Aorta (tissue), 5 donors: ENCODE results near the gene CLECL1. TPM values are rescaled to one million over a fixed set of nuclear protein-coding genes. Genes with fewer than 3 reads are reported as not detected.

Experiments used
- ATAC-seq: fragments of 200-7000 bp; cut with Tn5 transposase; one replicate; pipeline ENCODE4 v1.9.1; 2022; ENCODE audit warnings: moderate library complexity; ENCODE audit not compliant: low FRiP score
- DNase-seq, 2 donors: peaks; one replicate each; pipeline ENCODE4 v3.0.0-alpha.2; 2020
- H3K27ac ChIP-seq, 2 donors: one replicate each; pipeline ENCODE4 v1.5.1; 2013; ENCODE audit warnings: low read length in 2 of 2, mild to moderate bottlenecking in 2 of 2, moderate library complexity in 2 of 2, control low read depth in 1 of 2, inconsistent platforms in 1 of 2, low read depth in 1 of 2
- H3K27me3 ChIP-seq, 2 donors: one replicate each; pipeline ENCODE4 v1.6.1; 2013; ENCODE audit warnings: control low read depth in 1 of 2, low read length in 1 of 2, mild to moderate bottlenecking in 1 of 2, moderate library complexity in 1 of 2; ENCODE audit not compliant: insufficient read depth in 2 of 2, control insufficient read depth in 1 of 2
- H3K36me3 ChIP-seq, 2 donors: one replicate each; pipeline ENCODE4 v1.6.1; 2013; ENCODE audit warnings: control low read depth in 1 of 2, low read length in 1 of 2, mild to moderate bottlenecking in 1 of 2; ENCODE audit not compliant: insufficient read depth in 2 of 2, control insufficient read depth in 1 of 2
- H3K4me1 ChIP-seq, 2 donors: one replicate each; pipeline ENCODE4 v1.6.1; 2013; ENCODE audit warnings: low read length in 2 of 2, control low read depth in 1 of 2, mild to moderate bottlenecking in 1 of 2, moderate library complexity in 1 of 2; ENCODE audit not compliant: insufficient read depth in 2 of 2, control insufficient read depth in 1 of 2
- H3K4me3 ChIP-seq, 2 donors: one replicate each; pipeline ENCODE4 v1.5.1; 2013; ENCODE audit warnings: low read length in 2 of 2, control low read depth in 1 of 2, mild to moderate bottlenecking in 1 of 2
- H3K9me3 ChIP-seq: one replicate; pipeline ENCODE4 v1.6.1; 2013; ENCODE audit warnings: mild to moderate bottlenecking, low read length; ENCODE audit not compliant: control insufficient read depth
- WGBS, 2 donors: extraction: QIAGEN DNeasy Blood & Tissue Kit; methylation state at CpG; one replicate each; pipeline ENCODE4 v1.1.7; 2013; 5-methylcytosine and 5-hydroxymethylcytosine counted together
- intact Hi-C, 2 donors: fragments of 100-400 bp; cut with DNase I; formaldehyde crosslinking; loops; one replicate each; pipeline versions ENCODE4 v1.14.2 to v1.15.0; 2022
- polyA plus RNA-seq, 2 donors: library from polyadenylated mRNA; stranded (reverse); fragments of 200-250 nt; gene quantifications; one replicate each; pipeline ENCODE4 v1.2.3, GENCODE V29; 2013
- total RNA-seq, 2 donors: library from RNA; stranded (reverse); fragmentation: NEBNext Ultra II Directional; extraction: Animal tissue kit (Norgen Biotek cat#: 25700); gene quantifications; one replicate each; pipeline ENCODE4 v1.2.1, GENCODE V29; 2021
- donor health status: healthy with polysubstance abuse.
- donor health status: Bipolar disorder and iron deficiency.
- donor health status: DM: no; HTN: no; CAD: no.
- donor health status: DM: no; HTN: no; CAD: no.
- donor health status: DM: yes; HTN: yes; CAD: no.

CLECL1 gene
- total and polyA plus RNA-seq, 4 donors, result 2.1 TPM; not detected in 3

- DNase-seq, result no peak
- Histone ChIP-seq H3K36me3 (no peaks in the 10 kb centered on the region), H3K4me3 (no peak overlapping the region), H3K27ac (no peak overlapping the region), H3K9me3 (no peaks in the 10 kb centered on the region), H3K4me1 (no peaks in the 10 kb centered on the region), H3K27me3 (peaks cover 0 to 3% of the 10 kb centered on the region in 2 donors)
- WGBS, 2 donors, result 73 to 74% methylated on average over 3 of the region's 3 CpGs
- ATAC-seq, result no peak
- intact Hi-C loops, result loop anchor here in 1 of 2 donors (10.0 kb wide), 1 partner anchor 390 kb away; no protein-coding TSS in a partner anchor
Measured at GRCh38 chr12:9754099-9754927, 21.4 kb upstream of the CLECL1 start.

DNA sequence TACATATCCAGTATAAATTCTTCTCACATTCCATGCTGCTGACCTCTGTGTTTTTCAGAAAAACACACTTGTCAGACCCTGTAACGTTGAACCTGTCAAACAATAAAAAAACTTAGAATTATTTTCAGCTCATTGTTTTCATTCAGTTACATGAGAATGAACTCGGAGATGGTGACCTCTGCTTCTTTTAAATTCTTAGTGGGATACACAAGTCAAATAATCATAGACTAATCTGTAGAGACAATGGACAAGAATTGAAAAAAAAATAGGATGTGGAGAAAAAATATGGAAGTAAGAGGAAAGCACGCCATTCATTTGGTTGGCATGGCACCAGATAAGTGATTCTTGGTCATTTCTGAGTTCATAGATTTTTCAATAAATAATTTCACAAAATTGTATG is 20.6 kb upstream of the CLECL1 start:
- no peak overlapping the region for H3K4me3 ChIP-seq
- no peak for DNase-seq
- intact Hi-C loops, result loop anchor here in 1 of 2 donors (10.0 kb wide), 1 partner anchor 391 kb away; no protein-coding TSS in a partner anchor
- 6 to 14% methylated on average over 3 of the region's 3 CpGs for WGBS, 2 donors
- no peak for ATAC-seq
- no peaks in the 10 kb centered on the region for H3K36me3 ChIP-seq
- no peaks in the 10 kb centered on the region for H3K9me3 ChIP-seq
- H3K4me1 ChIP-seq, result no peaks in the 10 kb centered on the region
- H3K27me3 ChIP-seq, result peaks cover 0 to 3% of the 10 kb centered on the region in 2 donors
- H3K27ac ChIP-seq, result no peak overlapping the region

- no peaks in the 10 kb centered on the region for H3K4me1 ChIP-seq
- no peak overlapping the region for H3K27ac ChIP-seq
- H3K9me3 ChIP-seq, result no peaks in the 10 kb centered on the region
- no peak for DNase-seq
- intact Hi-C loops, result loop anchor here in 1 of 2 donors (10.0 kb wide), 1 partner anchor 392 kb away; no protein-coding TSS in a partner anchor
- WGBS, 2 donors, result 9 to 32% methylated on average over 2 of the region's 2 CpGs
- no peak overlapping the region for H3K4me3 ChIP-seq
- peaks cover 0 to 3% of the 10 kb centered on the region in 2 donors for H3K27me3 ChIP-seq
- no peak for ATAC-seq
- no peaks in the 10 kb centered on the region for H3K36me3 ChIP-seq
Measured at GRCh38 chr12:9753073-9753472, 20.2 kb upstream of the CLECL1 start.

DNA sequence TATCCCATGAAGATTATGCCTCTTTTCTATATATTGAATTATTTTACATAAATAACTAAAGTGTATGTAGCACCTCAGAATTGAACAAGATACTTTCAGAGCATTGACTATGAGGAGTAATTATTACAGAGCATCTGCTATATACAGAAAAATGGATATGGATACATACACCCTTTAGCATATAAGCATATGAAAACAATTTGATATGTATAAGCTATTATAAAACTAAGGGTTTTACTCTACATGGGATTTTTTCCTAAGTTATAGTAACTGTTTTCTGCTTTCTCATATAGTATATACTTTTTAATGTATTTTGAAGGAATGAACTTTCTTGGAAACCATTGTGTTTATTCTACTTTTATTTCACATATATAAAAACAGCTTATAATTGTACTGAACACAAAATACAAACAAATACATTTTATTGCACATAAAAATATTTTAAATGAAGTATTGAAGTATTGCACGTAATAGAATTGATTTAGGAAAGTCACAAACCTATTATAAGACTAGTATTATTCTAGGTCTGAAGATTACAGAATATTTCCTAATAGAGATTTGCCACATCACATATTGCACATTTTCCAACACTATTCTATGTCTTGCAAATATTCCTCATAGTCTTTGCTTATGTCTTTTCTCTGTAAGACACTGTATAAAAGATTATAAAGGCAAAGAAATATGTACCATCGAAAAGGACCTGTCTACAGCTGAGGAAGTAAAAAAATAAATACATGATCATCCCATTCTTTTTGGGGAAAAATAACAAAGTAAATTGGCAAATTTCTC is 19.4 kb upstream of the CLECL1 start:
- H3K4me3 ChIP-seq, result no peak overlapping the region
- no peaks in the 10 kb centered on the region for H3K9me3 ChIP-seq
- peaks cover 0 to 3% of the 10 kb centered on the region in 2 donors for H3K27me3 ChIP-seq
- WGBS, 2 donors, result 78 to 87% methylated on average over 2 of the region's 2 CpGs
- no peaks in the 10 kb centered on the region for H3K36me3 ChIP-seq
- ATAC-seq, result no peak
- DNase-seq, result no peak
- no peaks in the 10 kb centered on the region for H3K4me1 ChIP-seq
- intact Hi-C loops, result loop anchor here in 1 of 2 donors (10.0 kb wide), 1 partner anchor 392 kb away; no protein-coding TSS in a partner anchor
- H3K27ac ChIP-seq, result no peak overlapping the region

DNA sequence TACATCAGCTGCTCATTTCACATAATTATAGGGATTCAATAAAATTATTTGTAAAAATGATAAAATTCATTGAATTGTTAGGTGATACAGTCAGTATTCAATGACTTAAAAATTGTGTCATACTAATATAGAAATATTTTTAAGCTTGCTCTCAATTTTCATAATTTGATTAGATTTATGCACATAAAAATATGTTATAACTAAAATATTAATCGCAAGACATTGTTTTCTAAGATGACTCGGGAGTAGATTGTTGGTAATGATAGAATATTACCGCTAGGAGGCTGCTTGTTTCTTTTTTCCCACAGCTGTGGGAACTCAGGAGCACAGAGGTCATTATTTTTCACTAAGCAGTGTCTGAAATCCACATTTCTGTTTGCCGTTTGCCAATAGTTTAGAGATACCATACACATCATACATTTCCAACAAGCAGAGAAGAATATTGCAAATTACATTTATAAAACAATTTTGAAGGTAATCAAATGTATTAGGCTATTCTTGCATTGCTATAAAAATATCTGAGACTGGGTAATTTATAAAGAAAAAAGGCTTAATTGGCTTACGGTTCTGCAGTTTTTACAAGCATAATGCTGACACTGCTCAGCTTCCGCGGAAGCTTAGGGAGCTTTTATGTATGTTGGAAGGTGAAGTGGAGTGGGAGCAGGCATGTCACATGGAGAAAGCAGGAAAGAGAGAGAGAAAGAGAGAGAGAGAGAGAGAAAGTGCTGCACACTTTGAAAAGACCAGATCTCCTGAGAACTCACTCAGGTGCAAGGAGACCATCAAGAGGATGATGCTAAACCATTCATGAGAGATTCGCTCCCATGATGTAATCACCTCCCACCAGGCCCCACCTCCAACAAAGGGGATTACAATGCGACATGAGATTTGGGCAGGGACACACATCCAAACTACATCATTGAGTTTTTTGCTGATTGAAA is 18.6 kb upstream of the CLECL1 start:
- intact Hi-C loops, result loop anchor here in 1 of 2 donors (10.0 kb wide), 1 partner anchor 393 kb away; no protein-coding TSS in a partner anchor
- Histone ChIP-seq H3K4me1 (no peaks in the 10 kb centered on the region), H3K9me3 (no peaks in the 10 kb centered on the region), H3K27ac (no peak overlapping the region), H3K4me3 (no peak overlapping the region), H3K27me3 (peaks cover 0 to 3% of the 10 kb centered on the region in 2 donors), H3K36me3 (no peaks in the 10 kb centered on the region)
- no peak for DNase-seq
- no peak for ATAC-seq
- WGBS, 2 donors, result 34 to 39% methylated on average over 9 of the region's 9 CpGs

GRCh38 chr12:9750276-9751203 is 17.6 kb upstream of the CLECL1 start:
- H3K4me3 ChIP-seq, result no peak overlapping the region
- H3K36me3 ChIP-seq, result no peaks in the 10 kb centered on the region
- H3K27ac ChIP-seq, result no peak overlapping the region
- ATAC-seq (peak; percentile 87), DNase-seq (no peak)
- intact Hi-C loops, result loop anchor here in 1 of 2 donors (10.0 kb wide), 1 partner anchor 394 kb away; no protein-coding TSS in a partner anchor
- H3K27me3 ChIP-seq, result peaks cover 0 to 3% of the 10 kb centered on the region in 2 donors
- H3K4me1 ChIP-seq, result no peaks in the 10 kb centered on the region
- 9 to 11% methylated on average over 20 of the region's 20 CpGs for WGBS, 2 donors
- no peaks in the 10 kb centered on the region for H3K9me3 ChIP-seq

DNA sequence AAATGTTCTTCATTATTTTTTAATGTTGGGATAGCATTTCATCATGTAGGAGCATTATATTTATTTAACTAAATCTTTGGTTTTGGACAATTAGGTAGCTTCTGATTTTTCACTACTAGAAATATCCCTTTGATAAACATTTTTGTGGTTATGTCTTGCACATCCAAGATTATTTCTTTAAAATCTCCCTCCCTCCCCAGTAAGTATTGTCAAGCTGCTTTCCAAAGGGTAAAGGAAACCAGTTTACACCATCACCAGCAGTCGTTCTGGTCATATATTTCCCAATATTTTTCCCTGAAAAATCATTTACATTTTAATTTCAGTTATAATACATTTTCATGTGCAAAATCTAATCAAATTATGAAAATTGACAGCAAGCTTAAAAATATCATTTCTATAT is 16.7 kb upstream of the CLECL1 start:
- Histone ChIP-seq H3K27me3 (no peaks in the 10 kb centered on the region), H3K27ac (no peak overlapping the region), H3K9me3 (no peaks in the 10 kb centered on the region), H3K4me1 (no peaks in the 10 kb centered on the region), H3K36me3 (no peaks in the 10 kb centered on the region), H3K4me3 (no peak overlapping the region)
- ATAC-seq, result no peak
- DNase-seq, result no peak
- intact Hi-C loops, result loop anchor here (5.0 to 10.0 kb wide), 2 partner anchors 178 to 395 kb away; no protein-coding TSS in a partner anchor
- WGBS, 2 donors, result 0 to 40% methylated on average over 1 of the region's 1 CpG
